ENCODE data around the gene WRAP53. TPM values are rescaled to one million over a fixed set of nuclear protein-coding genes. Genes with fewer than 3 reads are reported as not detected.

WRAP53 gene
- total and polyA plus RNA-seq, 3 donors from 2014 or later: 10.5 to 12.0 (median 11.3) TPM

DNA sequence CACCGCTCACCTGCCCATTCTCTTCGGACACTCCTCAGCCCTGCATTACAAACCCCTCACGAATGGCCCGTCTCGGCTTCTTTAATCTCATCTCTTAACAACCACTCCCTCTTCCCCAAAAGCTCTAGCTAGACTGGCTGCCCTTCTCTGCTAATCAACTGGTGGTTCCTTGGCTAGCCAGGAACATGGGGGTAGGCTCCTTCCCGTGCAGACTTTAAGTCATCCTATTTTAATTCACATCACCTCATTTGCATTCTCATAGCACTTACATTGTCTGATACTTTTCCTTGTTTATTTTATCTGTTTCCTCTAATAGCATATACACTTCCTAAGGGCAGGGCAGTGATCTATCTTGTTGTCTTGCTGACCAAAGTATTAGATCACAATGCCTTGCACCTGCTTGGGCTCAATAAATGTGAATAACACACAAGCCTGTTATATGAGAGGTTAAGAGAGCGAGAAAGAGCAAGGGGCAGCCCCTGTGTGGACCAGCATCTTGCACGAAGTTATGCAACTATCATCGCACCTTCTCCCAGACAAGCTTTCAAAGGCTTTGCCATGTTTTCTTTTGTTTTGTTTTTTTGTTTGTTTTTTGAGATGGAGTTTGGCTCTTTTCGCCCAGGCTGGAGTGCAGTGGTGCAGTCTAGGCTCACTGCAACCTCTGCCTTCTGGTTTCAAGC, 10.7 kb upstream of the WRAP53 start:
- 78 to 80% methylated on average over 10 of the region's 10 CpGs for WGBS, 2 donors
- no peak overlapping the region for H3K4me3 ChIP-seq
- H3K9me3 ChIP-seq: no peaks in the 10 kb centered on the region
- DNase-seq: no peak
- no peak for TF ChIP-seq POLR2A (IDR thresholded peaks at IDR 0.05)
- TF ChIP-seq, protein P1, sequence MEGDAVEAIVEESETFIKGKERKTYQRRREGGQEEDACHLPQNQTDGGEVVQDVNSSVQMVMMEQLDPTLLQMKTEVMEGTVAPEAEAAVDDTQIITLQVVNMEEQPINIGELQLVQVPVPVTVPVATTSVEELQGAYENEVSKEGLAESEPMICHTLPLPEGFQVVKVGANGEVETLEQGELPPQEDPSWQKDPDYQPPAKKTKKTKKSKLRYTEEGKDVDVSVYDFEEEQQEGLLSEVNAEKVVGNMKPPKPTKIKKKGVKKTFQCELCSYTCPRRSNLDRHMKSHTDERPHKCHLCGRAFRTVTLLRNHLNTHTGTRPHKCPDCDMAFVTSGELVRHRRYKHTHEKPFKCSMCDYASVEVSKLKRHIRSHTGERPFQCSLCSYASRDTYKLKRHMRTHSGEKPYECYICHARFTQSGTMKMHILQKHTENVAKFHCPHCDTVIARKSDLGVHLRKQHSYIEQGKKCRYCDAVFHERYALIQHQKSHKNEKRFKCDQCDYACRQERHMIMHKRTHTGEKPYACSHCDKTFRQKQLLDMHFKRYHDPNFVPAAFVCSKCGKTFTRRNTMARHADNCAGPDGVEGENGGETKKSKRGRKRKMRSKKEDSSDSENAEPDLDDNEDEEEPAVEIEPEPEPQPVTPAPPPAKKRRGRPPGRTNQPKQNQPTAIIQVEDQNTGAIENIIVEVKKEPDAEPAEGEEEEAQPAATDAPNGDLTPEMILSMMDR (IDR thresholded peaks at IDR 0.05): no peak
- H3K4me1 ChIP-seq: no peaks in the 10 kb centered on the region
- no peaks in the 10 kb centered on the region for H3K36me3 ChIP-seq (ENCODE audit: low read depth, missing control alignments)
- no peak overlapping the region for H3K27ac ChIP-seq
- intact Hi-C loops (cut with DNase I; ENCODE audit: low total_unique reads): no loop called here
- no peaks in the 10 kb centered on the region for H3K27me3 ChIP-seq

DNA sequence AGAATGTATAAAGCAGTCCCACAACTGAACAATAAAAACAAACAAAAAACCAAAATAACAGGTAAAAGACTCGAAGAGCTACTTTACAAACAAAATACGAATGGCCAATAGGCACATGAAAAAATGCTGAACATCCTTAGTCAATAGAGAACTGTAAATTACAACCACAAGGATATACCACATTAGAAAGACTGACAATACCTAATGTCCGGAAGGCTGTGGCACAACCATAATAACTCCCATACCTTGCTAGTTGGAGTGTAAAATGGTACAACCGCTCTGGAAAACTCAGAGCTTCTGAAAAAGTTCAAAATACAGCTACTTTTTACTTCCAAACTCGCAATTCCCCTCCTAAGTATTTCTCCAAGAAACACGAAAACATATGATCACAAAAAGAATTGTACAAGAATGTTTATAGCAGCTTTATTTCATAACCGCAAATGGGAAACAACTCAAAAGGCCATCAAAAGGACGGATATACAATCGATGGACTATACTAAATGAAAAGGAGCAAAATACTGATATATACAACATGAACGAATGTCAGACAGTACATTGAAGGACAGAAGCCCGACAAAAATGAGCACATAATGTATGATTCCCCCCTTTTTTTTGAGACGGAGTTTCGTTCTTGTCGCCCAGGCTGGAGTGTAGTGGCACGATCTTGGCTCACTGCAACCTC, 3.3 kb upstream of the WRAP53 start:
- intact Hi-C loops (cut with DNase I; ENCODE audit: low total_unique reads): no loop called here
- WGBS, 2 donors: 35 to 46% methylated on average over 15 of the region's 15 CpGs
- Histone ChIP-seq H3K9me3 (no peaks in the 10 kb centered on the region), H3K4me1 (peaks cover 24% of the 10 kb centered on the region), H3K4me3 (peak overlapping the region; percentile 85 to 92), H3K36me3 (ENCODE audit: low read depth, missing control alignments) (no peaks in the 10 kb centered on the region), H3K27ac (peak overlapping the region; percentile 84 to 96), H3K27me3 (no peaks in the 10 kb centered on the region)
- DNase-seq: no peak
- TF ChIP-seq, protein P1 (IDR thresholded peaks at IDR 0.05): no peak
- no peak for TF ChIP-seq POLR2A (IDR thresholded peaks at IDR 0.05)

DNA sequence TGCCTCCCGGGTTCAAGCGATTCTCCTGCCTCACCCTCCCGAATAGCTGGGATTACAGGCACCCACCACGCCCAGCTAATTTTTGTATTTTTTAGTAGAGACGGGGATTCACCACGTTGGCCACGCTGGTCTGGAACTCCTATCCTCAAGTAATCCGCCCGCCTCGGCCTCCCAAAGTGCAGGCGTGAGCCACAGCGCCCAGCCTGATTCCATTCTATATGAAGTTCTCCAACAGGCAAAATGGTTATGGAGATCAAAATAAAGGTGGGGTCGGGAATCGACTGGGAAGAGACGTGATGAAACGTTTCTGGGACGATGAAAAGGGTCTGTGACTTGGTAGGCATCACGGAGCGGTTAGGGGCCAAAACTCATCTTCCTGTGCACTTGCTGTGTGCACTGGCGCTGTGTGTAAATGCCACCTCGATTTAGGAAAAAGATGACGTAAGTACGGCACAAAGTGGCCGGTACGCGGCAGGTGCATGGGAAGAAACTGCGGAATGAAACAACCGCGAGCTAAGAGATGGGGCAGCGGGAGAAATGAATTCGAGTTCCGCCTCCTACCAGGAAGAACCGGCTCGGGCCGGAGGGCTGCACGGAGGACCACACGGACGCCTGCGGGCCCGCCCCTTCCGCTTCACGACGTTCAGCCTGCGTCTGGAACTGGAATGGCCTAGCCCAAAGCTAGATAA, 2.6 kb upstream of the WRAP53 start:
- 2 to 4% methylated on average over 44 of the region's 44 CpGs for WGBS, 2 donors
- intact Hi-C loops (cut with DNase I; ENCODE audit: low total_unique reads): no loop called here
- TF ChIP-seq, protein P1 (IDR thresholded peaks at IDR 0.05): peak in 1 of 3 experiments; percentile 8
- no peak for TF ChIP-seq POLR2A (IDR thresholded peaks at IDR 0.05)
- H3K27me3 ChIP-seq: no peaks in the 10 kb centered on the region
- peak overlapping the region; percentile 84 to 96 for H3K27ac ChIP-seq
- peak; percentile 96 for DNase-seq
- H3K36me3 ChIP-seq (ENCODE audit: low read depth, missing control alignments): no peaks in the 10 kb centered on the region
- no peaks in the 10 kb centered on the region for H3K9me3 ChIP-seq
- peaks cover 24% of the 10 kb centered on the region for H3K4me1 ChIP-seq
- H3K4me3 ChIP-seq: peak overlapping the region; percentile 85 to 92

DNA sequence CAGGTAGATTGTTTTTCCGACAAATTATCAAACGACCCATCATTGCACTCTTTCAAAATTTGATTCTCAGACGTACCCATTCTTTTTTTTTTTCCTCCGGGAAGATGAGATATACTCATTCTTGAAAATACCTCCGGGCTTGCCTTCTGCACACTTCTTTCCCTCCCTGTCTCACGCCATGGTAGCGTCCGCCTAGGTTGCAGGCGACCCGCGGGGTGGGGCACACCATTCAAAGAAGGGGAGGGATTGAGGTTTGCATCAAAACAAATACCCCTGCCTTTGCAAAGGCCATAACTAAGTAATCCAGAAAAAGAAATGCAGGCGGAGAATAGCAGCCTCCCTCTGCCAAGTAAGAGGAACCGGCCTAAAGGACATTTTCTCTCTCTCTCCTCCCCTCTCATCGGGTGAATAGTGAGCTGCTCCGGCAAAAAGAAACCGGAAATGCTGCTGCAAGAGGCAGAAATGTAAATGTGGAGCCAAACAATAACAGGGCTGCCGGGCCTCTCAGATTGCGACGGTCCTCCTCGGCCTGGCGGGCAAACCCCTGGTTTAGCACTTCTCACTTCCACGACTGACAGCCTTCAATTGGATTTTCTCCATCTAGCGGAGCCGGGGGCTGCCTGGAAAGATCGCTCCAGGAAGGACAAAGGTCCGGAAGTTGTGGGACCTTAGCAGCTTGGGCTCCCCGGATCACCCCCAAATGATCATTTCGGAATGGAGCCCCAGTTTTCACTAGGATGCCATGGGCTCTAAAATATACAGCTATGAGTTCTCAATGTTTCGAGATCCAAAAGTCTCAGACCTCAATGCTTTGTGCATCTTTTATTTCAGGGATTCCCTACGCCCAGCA, 1.8 kb upstream of the WRAP53 start:
- Histone ChIP-seq H3K9me3 (no peaks in the 10 kb centered on the region), H3K4me1 (peaks cover 24% of the 10 kb centered on the region), H3K27ac (peak overlapping the region; percentile 84 to 96), H3K4me3 (peak overlapping the region; percentile 85 to 92), H3K27me3 (no peaks in the 10 kb centered on the region), H3K36me3 (ENCODE audit: low read depth, missing control alignments) (no peaks in the 10 kb centered on the region)
- WGBS, 2 donors: 0% methylated on average over 29 to 30 of the region's 30 CpGs
- peak; percentile 86 for DNase-seq
- intact Hi-C loops (cut with DNase I; ENCODE audit: low total_unique reads): no loop called here
- TF ChIP-seq, protein P1 (IDR thresholded peaks at IDR 0.05): no peak
- peak; percentile 5 for TF ChIP-seq POLR2A (IDR thresholded peaks at IDR 0.05)
